Esophagus muscularis mucosa (tissue), 4 donors: ENCODE results near the gene KCNK2. TPM values are rescaled to one million over a fixed set of nuclear protein-coding genes. Genes with fewer than 3 reads are reported as not detected.

Source experiments
- DNase-seq: peaks from one replicate; pipeline ENCODE4 v3.0.0-alpha.2; 2017; ENCODE audit errors: extremely low spot score
- H3K27ac ChIP-seq, 4 donors: fragments of 200-600 bp; sonication (generic); replicated peaks in 1 of 4; 1 replicate in 3 of 4; 2 replicates in 1 of 4; pipeline ENCODE4 v1.5.1; 2016 to 2019; ENCODE audit warnings: mild to moderate bottlenecking in 1 of 4
- H3K27me3 ChIP-seq, 4 donors: fragments of 200-600 bp; sonication (generic); one replicate each; pipeline versions ENCODE4 v1.5.1 to v1.6.0; 2016 to 2019
- H3K36me3 ChIP-seq, 4 donors: fragments of 200-600 bp; sonication (generic); one replicate each; pipeline ENCODE4 v1.5.1; 2016 to 2019
- H3K4me1 ChIP-seq, 4 donors: fragments of 200-600 bp; sonication (generic); one replicate each; pipeline ENCODE4 v1.5.1; 2016 to 2019
- H3K4me3 ChIP-seq, 4 donors: fragments of 200-600 bp; sonication (generic); 1 replicate in 2 of 4; 2 replicates in 2 of 4; pipeline ENCODE4 v1.5.1; 2016 to 2019; ENCODE audit warnings: mild to moderate bottlenecking in 4 of 4, moderate library complexity in 1 of 4
- H3K9me3 ChIP-seq, 4 donors: fragments of 200-600 bp; sonication (generic); 1 replicate in 3 of 4; 2 replicates in 1 of 4; pipeline ENCODE4 v1.5.1; 2016 to 2019
- EP300 ChIP-seq: sonication (generic); formaldehyde crosslinking; IDR thresholded peaks from one replicate; pipeline ENCODE4 v1.6.1; 2017; ENCODE audit warnings: antibody characterized with exemption
- POLR2A ChIP-seq: fragments of 450-650 bp; IDR thresholded peaks from one replicate; pipeline ENCODE4 v1.6.1; 2017; ENCODE audit warnings: antibody characterized with exemption, moderate library complexity, mild to moderate bottlenecking, low read depth
- POLR2AphosphoS5 ChIP-seq, 2 donors: sonication (generic); formaldehyde crosslinking; IDR thresholded peaks; one replicate each; pipeline ENCODE4 v1.6.1; 2017; ENCODE audit warnings: antibody characterized with exemption in 2 of 2
- WGBS: methylation state at CpG from one replicate; pipeline ENCODE4 v1.1.5; 2018; 5-methylcytosine and 5-hydroxymethylcytosine counted together
- intact Hi-C: fragments of 100-400 bp; cut with DNase I; formaldehyde crosslinking; loops from one replicate; pipeline ENCODE4 v1.15.1; 2023
- total RNA-seq, 4 donors: library from RNA; depleted of rRNA; stranded (reverse); fragments of >200 nt; gene quantifications; one replicate each; pipeline versions ENCODE4 v1.1.0 to v1.2.1, GENCODE V29; 2016
- TF ChIP-seq, protein P1 (sequence below), 3 experiments: fragments of 200-600 bp in 2 of 3; fragments of 450-650 bp in 1 of 3; sonication (generic) in 2 of 3; IDR thresholded peaks; one replicate each; pipeline ENCODE4 v1.5.1; 2017 to 2019; ENCODE audit warnings: antibody characterized with exemption in 3 of 3, mild to moderate bottlenecking in 2 of 3, moderate library complexity in 1 of 3

The KCNK2 gene
- total RNA-seq, 4 donors from 2014 or later: 0.57 to 3.3 (median 2.8) TPM

DNA sequence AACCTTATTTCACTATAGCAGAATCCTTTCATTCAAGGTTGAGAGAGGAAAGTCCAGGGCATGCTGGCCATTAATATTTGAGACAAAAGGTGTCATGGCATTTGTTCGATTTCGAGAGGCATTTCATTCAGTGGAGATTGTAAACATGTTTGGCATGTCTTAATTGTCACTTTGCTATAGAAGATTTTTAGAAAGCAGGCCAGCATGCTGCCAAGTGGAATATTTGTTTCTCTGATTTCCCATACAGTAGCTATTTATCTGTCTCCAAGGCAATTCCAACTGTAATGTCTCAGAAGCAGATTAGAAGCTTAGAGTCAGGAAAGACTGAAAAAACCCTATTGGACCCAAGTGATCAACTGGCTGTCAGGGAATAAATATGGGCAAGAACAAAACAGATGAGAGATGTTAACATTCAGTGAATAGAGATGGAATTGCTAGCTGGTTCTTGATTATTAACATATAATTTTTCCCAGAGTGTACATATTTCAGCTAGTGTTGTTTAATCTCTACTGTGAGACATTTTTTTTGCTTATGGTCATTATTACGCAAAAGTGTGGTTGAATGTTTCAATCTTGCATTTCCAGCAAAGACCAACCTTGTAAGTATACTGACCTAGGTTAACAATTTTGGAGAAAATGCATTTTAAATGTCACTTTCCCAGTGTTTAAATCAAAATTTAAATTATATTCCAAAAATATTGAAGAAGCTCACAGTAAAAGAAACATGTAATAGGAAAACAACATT, 174.6 kb downstream of the KCNK2 start:
- Histone ChIP-seq H3K4me1 (no peaks in the 10 kb centered on the region), H3K27me3 (no peaks in the 10 kb centered on the region), H3K4me3 (no peak overlapping the region), H3K9me3 (peaks cover 0 to 4% (median 0%) of the 10 kb centered on the region in 4 donors), H3K27ac (no peak overlapping the region), H3K36me3 (no peaks in the 10 kb centered on the region)
- TF ChIP-seq POLR2AphosphoS5 (IDR thresholded peaks at IDR 0.05): no peak
- TF ChIP-seq, protein P1, sequence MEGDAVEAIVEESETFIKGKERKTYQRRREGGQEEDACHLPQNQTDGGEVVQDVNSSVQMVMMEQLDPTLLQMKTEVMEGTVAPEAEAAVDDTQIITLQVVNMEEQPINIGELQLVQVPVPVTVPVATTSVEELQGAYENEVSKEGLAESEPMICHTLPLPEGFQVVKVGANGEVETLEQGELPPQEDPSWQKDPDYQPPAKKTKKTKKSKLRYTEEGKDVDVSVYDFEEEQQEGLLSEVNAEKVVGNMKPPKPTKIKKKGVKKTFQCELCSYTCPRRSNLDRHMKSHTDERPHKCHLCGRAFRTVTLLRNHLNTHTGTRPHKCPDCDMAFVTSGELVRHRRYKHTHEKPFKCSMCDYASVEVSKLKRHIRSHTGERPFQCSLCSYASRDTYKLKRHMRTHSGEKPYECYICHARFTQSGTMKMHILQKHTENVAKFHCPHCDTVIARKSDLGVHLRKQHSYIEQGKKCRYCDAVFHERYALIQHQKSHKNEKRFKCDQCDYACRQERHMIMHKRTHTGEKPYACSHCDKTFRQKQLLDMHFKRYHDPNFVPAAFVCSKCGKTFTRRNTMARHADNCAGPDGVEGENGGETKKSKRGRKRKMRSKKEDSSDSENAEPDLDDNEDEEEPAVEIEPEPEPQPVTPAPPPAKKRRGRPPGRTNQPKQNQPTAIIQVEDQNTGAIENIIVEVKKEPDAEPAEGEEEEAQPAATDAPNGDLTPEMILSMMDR (IDR thresholded peaks at IDR 0.05): no peak
- no peak for TF ChIP-seq EP300
- no peak for TF ChIP-seq POLR2A
- DNase-seq: no peak
- intact Hi-C loops: no loop called here
- WGBS: 84% methylated on average over 3 of the region's 3 CpGs

GRCh38 chr1:215260711-215261110, 178.2 kb downstream of the KCNK2 start:
- Histone ChIP-seq H3K4me1 (no peaks in the 10 kb centered on the region), H3K27me3 (no peaks in the 10 kb centered on the region), H3K4me3 (no peak overlapping the region), H3K9me3 (peaks cover 0 to 4% (median 0%) of the 10 kb centered on the region in 4 donors), H3K27ac (no peak overlapping the region), H3K36me3 (no peaks in the 10 kb centered on the region)
- TF ChIP-seq POLR2A (no peak), POLR2AphosphoS5 (IDR thresholded peaks at IDR 0.05) (no peak), EP300 (no peak)
- TF ChIP-seq, protein P1 (IDR thresholded peaks at IDR 0.05): no peak
- WGBS: 86% methylated on average over 5 of the region's 5 CpGs
- intact Hi-C loops: no loop called here
- DNase-seq: no peak

DNA sequence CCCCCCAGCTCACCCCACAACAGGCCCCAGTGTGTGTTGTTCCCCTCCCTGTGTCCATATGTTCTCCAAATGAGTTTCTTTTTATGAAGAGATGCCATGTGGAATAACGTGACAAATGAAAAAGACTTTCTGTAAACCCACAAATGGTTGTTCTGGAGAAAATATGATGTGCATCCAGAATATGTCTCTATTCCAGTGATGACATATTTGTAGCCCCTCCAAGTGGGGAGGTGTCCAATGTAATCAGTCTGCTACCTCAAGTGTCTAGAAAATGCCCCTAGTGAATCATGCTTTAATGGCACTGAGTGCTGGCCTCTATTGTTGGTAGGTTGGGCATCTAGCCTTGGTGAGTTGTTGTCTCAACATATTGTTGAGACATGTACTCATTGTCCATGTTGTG, 179.6 kb downstream of the KCNK2 start:
- H3K4me3 ChIP-seq: no peak overlapping the region
- TF ChIP-seq, protein P1 (IDR thresholded peaks at IDR 0.05): no peak
- DNase-seq: no peak
- WGBS: 96% methylated on average over 1 of the region's 1 CpG
- H3K4me1 ChIP-seq: no peaks in the 10 kb centered on the region
- H3K9me3 ChIP-seq: peaks cover 0 to 4% (median 0%) of the 10 kb centered on the region in 4 donors
- no peak overlapping the region for H3K27ac ChIP-seq
- no peaks in the 10 kb centered on the region for H3K27me3 ChIP-seq
- intact Hi-C loops: no loop called here
- no peaks in the 10 kb centered on the region for H3K36me3 ChIP-seq

GRCh38 chr1:215263636-215264035, 181.1 kb downstream of the KCNK2 start:
- Histone ChIP-seq H3K4me1 (no peaks in the 10 kb centered on the region), H3K36me3 (no peaks in the 10 kb centered on the region), H3K27ac (no peak overlapping the region), H3K9me3 (peaks cover 0 to 4% (median 0%) of the 10 kb centered on the region in 4 donors), H3K27me3 (no peaks in the 10 kb centered on the region), H3K4me3 (no peak overlapping the region)
- TF ChIP-seq, protein P1 (IDR thresholded peaks at IDR 0.05): no peak
- no peak for TF ChIP-seq EP300
- TF ChIP-seq POLR2AphosphoS5 (IDR thresholded peaks at IDR 0.05): no peak
- TF ChIP-seq POLR2A: no peak
- WGBS: 58% methylated on average over 1 of the region's 1 CpG
- no peak for DNase-seq
- intact Hi-C loops: no loop called here

DNA sequence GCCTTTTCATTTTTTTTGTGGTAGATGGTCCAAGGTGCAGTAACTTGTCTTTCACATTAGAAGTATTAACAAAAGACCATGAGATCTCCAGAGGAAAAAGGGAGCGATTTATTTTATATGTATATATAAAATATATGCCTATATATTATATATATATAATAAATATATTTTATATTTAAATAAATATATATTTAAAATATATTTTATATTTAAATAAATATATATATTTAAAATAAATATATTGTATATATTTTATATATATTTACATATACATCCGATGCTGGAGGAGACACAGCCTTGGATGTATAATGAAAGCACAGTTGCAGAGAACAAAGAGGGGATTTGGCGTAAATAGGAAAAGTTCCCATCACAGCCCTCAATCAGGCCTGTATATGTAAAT, 182.1 kb downstream of the KCNK2 start:
- no peaks in the 10 kb centered on the region for H3K27me3 ChIP-seq
- TF ChIP-seq POLR2A: no peak
- TF ChIP-seq EP300: no peak
- TF ChIP-seq, protein P1 (IDR thresholded peaks at IDR 0.05): no peak
- TF ChIP-seq POLR2AphosphoS5 (IDR thresholded peaks at IDR 0.05): no peak
- H3K36me3 ChIP-seq: no peaks in the 10 kb centered on the region
- H3K9me3 ChIP-seq: peaks cover 0 to 4% (median 0%) of the 10 kb centered on the region in 4 donors
- 94% methylated on average over 3 of the region's 3 CpGs for WGBS
- no peak for DNase-seq
- no peak overlapping the region for H3K4me3 ChIP-seq
- H3K4me1 ChIP-seq: no peaks in the 10 kb centered on the region
- intact Hi-C loops: no loop called here
- no peak overlapping the region for H3K27ac ChIP-seq
